ENCODE results near the gene SCAPER. TPM values are rescaled to one million over a fixed set of nuclear protein-coding genes. Genes with fewer than 3 reads are reported as not detected.

The SCAPER gene
- total RNA-seq, 2 experiments from 2014 or later: 10.4 to 22.3 TPM

DNA sequence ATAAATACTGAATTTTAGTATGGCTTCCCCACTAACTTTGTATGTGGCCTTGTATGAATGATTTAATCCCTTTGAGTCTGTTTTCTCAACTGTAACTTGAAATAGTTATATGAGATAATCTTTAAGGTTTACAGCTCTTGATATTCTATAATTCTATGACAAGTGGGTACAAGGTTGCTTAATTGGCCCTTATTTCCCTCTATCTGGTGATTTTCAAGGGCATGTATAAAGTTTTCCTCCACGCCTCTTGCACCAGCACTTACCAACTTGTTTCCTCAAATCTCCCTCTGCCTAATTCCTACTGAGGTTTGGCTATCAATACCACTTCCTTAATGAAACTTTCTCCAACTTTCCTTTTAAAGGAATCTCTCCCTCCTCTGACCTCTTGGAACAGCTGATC lies 455.7 kb downstream of the SCAPER start:
- Histone ChIP-seq H3K4me3 (ENCODE audit: low read depth, low read length, poor library complexity, severe bottlenecking) (no peak overlapping the region), H3K9me3 (ENCODE audit: low read length) (no peaks in the 10 kb centered on the region), H4K20me1 (ENCODE audit: insufficient read depth, low read length) (no peaks in the 10 kb centered on the region), H3K27ac (ENCODE audit: low read depth, low read length, poor library complexity, severe bottlenecking) (no peak overlapping the region), H3K4me2 (ENCODE audit: low read length) (no peak overlapping the region), H3K79me2 (ENCODE audit: insufficient read depth, low read depth, low read length) (no peaks in the 10 kb centered on the region), H3K9me2 (ENCODE audit: insufficient read depth, low read length) (no peaks in the 10 kb centered on the region), H2AFZ (ENCODE audit: low read length) (no peak overlapping the region), H3K4me1 (ENCODE audit: insufficient read depth, low read length, poor library complexity, severe bottlenecking) (no peaks in the 10 kb centered on the region), H3K36me3 (ENCODE audit: insufficient read depth, low read length) (no peaks in the 10 kb centered on the region)
- no peak for DNase-seq (ENCODE audit: low spot score)
- POLR2A ChIA-PET: no interaction called here
- intact Hi-C loops (cut with micrococcal nuclease; ENCODE audit: unreplicated experiment): no loop called here
- TF ChIP-seq EZH2phosphoT487 (IDR thresholded peaks at IDR 0.05; ENCODE audit: borderline replicate concordance, low read depth, low read length): no peak
- BruUV-seq (replicated peaks): no TSS peak
- CTCF ChIA-PET (ENCODE audit: unreplicated experiment): no interaction called here

DNA sequence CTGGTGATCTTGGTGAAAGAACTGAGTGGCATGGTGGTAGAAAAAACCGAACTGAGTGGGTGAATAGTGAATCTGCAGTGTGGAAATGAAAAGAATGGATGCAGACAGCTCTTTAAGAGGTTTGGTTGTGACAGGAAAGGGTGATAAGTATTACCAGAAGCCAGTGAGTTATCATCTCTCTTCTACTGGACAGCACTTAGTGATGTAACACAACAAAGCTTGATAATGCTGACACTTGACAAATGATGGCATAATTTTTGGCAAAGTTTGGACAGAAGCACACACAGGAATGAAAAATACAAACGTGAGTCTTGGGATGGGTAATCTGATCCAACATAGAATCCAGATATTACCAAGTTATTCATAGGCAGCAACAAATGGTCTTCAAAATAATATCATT lies 456.4 kb downstream of the SCAPER start:
- no peak for DNase-seq (ENCODE audit: low spot score)
- TF ChIP-seq EZH2phosphoT487 (IDR thresholded peaks at IDR 0.05; ENCODE audit: borderline replicate concordance, low read depth, low read length): no peak
- TF ChIP-seq, protein P1, sequence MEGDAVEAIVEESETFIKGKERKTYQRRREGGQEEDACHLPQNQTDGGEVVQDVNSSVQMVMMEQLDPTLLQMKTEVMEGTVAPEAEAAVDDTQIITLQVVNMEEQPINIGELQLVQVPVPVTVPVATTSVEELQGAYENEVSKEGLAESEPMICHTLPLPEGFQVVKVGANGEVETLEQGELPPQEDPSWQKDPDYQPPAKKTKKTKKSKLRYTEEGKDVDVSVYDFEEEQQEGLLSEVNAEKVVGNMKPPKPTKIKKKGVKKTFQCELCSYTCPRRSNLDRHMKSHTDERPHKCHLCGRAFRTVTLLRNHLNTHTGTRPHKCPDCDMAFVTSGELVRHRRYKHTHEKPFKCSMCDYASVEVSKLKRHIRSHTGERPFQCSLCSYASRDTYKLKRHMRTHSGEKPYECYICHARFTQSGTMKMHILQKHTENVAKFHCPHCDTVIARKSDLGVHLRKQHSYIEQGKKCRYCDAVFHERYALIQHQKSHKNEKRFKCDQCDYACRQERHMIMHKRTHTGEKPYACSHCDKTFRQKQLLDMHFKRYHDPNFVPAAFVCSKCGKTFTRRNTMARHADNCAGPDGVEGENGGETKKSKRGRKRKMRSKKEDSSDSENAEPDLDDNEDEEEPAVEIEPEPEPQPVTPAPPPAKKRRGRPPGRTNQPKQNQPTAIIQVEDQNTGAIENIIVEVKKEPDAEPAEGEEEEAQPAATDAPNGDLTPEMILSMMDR (conservative IDR thresholded peaks at IDR 0.05; ENCODE audit: low read length): no peak
- ChIA-PET POLR2A (interaction anchor here (0.6 kb wide), 1 partner anchor 363 kb away, joined by 6 read pairs; no protein-coding TSS in a partner anchor), CTCF (ENCODE audit: unreplicated experiment) (no interaction called here)
- Histone ChIP-seq H3K4me3 (ENCODE audit: low read depth, low read length, poor library complexity, severe bottlenecking) (no peak overlapping the region), H3K36me3 (ENCODE audit: insufficient read depth, low read length) (no peaks in the 10 kb centered on the region), H3K4me1 (ENCODE audit: insufficient read depth, low read length, poor library complexity, severe bottlenecking) (no peaks in the 10 kb centered on the region), H2AFZ (ENCODE audit: low read length) (no peak overlapping the region), H3K79me2 (ENCODE audit: insufficient read depth, low read depth, low read length) (no peaks in the 10 kb centered on the region), H3K9me3 (ENCODE audit: low read length) (no peaks in the 10 kb centered on the region), H3K4me2 (ENCODE audit: low read length) (no peak overlapping the region), H4K20me1 (ENCODE audit: insufficient read depth, low read length) (no peaks in the 10 kb centered on the region), H3K9me2 (ENCODE audit: insufficient read depth, low read length) (no peaks in the 10 kb centered on the region), H3K27ac (ENCODE audit: low read depth, low read length, poor library complexity, severe bottlenecking) (no peak overlapping the region)
- BruUV-seq (replicated peaks): no TSS peak
- intact Hi-C loops (cut with micrococcal nuclease; ENCODE audit: unreplicated experiment): no loop called here

- no peak overlapping the region for H3K4me2 ChIP-seq (ENCODE audit: low read length)
- no peaks in the 10 kb centered on the region for H3K36me3 ChIP-seq (ENCODE audit: insufficient read depth, low read length)
- H2AFZ ChIP-seq (ENCODE audit: low read length): no peak overlapping the region
- H3K4me3 ChIP-seq (ENCODE audit: low read depth, low read length, poor library complexity, severe bottlenecking): no peak overlapping the region
- no peak for TF ChIP-seq EZH2phosphoT487 (IDR thresholded peaks at IDR 0.05; ENCODE audit: borderline replicate concordance, low read depth, low read length)
- TF ChIP-seq, protein P1 (conservative IDR thresholded peaks at IDR 0.05; ENCODE audit: low read length): no peak
- H3K9me2 ChIP-seq (ENCODE audit: insufficient read depth, low read length): no peaks in the 10 kb centered on the region
- H3K27ac ChIP-seq (ENCODE audit: low read depth, low read length, poor library complexity, severe bottlenecking): no peak overlapping the region
- CTCF ChIA-PET (ENCODE audit: unreplicated experiment): no interaction called here
- no peaks in the 10 kb centered on the region for H3K9me3 ChIP-seq (ENCODE audit: low read length)
- POLR2A ChIA-PET: interaction anchor here (0.8 kb wide), 1 partner anchor 12 kb away, joined by 4 read pairs; no protein-coding TSS in a partner anchor
- no TSS peak for BruUV-seq (replicated peaks)
- intact Hi-C loops (cut with micrococcal nuclease; ENCODE audit: unreplicated experiment): no loop called here
- H4K20me1 ChIP-seq (ENCODE audit: insufficient read depth, low read length): no peaks in the 10 kb centered on the region
- no peaks in the 10 kb centered on the region for H3K4me1 ChIP-seq (ENCODE audit: insufficient read depth, low read length, poor library complexity, severe bottlenecking)
- no peak for DNase-seq (ENCODE audit: low spot score)
- no peaks in the 10 kb centered on the region for H3K79me2 ChIP-seq (ENCODE audit: insufficient read depth, low read depth, low read length)
These were observed 457.3 kb downstream of the SCAPER start for GRCh38 chr15:76447728-76448441.

Measured in OCI-LY7 (cell line).